ENCODE results near the gene CNPY3.
"Not testable (repeated sequence)": the region's sequence is repeated elsewhere in the genome, so short reads cannot be mapped to it uniquely, and the experiment has no call there.

The CNPY3 gene

DNA sequence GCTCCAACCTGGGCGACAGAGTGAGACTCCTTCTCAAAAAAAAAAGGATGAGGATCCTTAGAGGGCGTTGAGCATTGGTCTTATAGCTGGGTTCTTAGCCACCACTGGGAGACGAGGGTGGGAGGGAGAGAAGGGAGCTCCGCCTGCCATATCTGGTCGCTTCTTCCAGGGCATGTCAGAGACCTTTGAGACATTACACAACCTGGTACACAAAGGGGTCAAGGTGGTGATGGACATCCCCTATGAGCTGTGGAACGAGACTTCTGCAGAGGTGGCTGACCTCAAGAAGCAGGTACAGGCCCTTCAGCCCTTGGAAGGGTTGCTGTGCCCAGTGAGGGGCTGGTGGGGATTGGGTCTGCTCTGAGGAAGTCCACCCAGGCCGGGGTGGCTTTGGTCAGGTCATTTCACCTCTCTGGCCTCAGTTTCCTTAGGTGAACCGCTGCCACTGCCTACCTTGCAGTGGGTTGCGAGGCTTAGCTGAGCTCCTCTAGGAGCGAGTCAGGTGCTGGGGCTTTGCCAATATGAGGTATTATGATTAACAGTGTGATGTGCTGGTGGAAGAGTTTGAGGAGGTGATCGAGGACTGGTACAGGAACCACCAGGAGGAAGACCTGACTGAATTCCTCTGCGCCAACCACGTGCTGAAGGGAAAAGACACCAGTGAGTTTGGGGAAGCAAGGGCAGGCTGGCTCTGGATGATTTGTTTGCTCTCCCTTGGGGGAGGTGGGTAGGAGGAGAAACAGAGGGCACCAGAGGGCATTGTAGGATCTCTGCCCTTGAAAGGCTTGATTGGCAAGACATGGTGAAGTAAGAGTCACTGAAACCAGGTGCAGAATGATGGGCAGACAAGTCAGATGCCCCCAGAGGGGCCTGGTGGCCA, 8.5 kb downstream of the CNPY3 start:
- H3K9me3 ChIP-seq (ENCODE audit: control insufficient read depth, insufficient read depth, low read length), result no peaks in the 10 kb centered on the region
- no peaks in the 10 kb centered on the region for H3K27me3 ChIP-seq (ENCODE audit: control insufficient read depth, insufficient read depth, low read length)
- H3K4me1 ChIP-seq (ENCODE audit: control insufficient read depth, insufficient read depth, low read length), result no peaks in the 10 kb centered on the region
- H3K27ac ChIP-seq (ENCODE audit: low read length), result no peak overlapping the region
- no peak overlapping the region for H3K4me3 ChIP-seq (ENCODE audit: low read length)
- no peak for DNase-seq (ENCODE audit: low read depth, low spot score)
- H3K36me3 ChIP-seq (ENCODE audit: control insufficient read depth, insufficient read depth, low read length), result peaks cover 12% of the 10 kb centered on the region
- no CpG with 5 or more reads among the region's 13 CpGs for WGBS (ENCODE audit: insufficient coverage, insufficient read length)

DNA sequence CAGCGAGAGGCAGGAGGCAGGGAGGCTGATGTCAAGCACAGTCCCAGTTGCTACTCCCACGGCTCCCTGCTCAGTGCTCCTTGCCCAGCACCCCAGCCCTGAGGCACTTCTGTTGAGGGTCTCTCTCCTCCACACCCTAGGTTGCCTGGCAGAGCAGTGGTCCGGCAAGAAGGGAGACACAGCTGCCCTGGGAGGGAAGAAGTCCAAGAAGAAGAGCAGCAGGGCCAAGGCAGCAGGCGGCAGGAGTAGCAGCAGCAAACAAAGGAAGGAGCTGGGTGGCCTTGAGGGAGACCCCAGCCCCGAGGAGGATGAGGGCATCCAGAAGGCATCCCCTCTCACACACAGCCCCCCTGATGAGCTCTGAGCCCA, 9.1 kb downstream of the CNPY3 start:
- no peaks in the 10 kb centered on the region for H3K4me1 ChIP-seq (ENCODE audit: control insufficient read depth, insufficient read depth, low read length)
- DNase-seq (ENCODE audit: low read depth, low spot score), result no peak
- no peaks in the 10 kb centered on the region for H3K27me3 ChIP-seq (ENCODE audit: control insufficient read depth, insufficient read depth, low read length)
- no peak overlapping the region for H3K27ac ChIP-seq (ENCODE audit: low read length)
- peaks cover 12% of the 10 kb centered on the region for H3K36me3 ChIP-seq (ENCODE audit: control insufficient read depth, insufficient read depth, low read length)
- no peaks in the 10 kb centered on the region for H3K9me3 ChIP-seq (ENCODE audit: control insufficient read depth, insufficient read depth, low read length)
- WGBS (ENCODE audit: insufficient coverage, insufficient read length), result no CpG with 5 or more reads among the region's 5 CpGs
- H3K4me3 ChIP-seq (ENCODE audit: low read length), result no peak overlapping the region

DNA sequence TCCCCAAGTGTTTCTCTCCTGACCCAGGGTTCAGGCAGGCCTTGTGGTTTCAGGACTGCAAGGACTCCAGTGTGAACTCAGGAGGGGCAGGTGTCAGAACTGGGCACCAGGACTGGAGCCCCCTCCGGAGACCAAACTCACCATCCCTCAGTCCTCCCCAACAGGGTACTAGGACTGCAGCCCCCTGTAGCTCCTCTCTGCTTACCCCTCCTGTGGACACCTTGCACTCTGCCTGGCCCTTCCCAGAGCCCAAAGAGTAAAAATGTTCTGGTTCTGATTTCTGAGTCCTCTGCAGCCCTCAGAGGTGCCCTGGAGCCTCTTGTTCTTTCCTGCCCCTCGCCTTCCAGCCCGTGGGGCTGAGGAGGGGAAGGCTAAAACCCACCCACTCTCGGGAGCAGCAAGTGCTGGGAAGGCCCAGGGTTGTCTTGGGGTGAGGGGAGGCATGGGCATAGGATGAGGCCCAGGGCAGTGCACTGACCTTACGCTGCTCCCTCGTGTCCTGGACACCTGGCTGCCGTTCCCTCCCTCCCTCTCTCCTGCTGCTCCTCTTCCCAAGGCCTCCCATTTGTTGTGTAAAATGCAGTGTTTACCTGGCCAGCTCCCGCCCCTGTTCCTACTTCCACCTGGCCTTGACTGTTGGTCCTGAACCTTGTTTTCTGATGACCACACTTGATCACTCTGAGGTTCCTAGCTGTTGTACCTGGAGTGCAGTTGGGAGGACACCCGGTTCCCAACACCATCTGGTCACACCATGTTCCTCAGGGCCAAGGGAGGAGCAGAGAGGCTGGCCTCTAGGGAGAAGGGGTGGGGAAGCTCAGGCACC, 9.9 kb downstream of the CNPY3 start:
- H3K4me3 ChIP-seq (ENCODE audit: low read length), result no peak overlapping the region
- no peaks in the 10 kb centered on the region for H3K27me3 ChIP-seq (ENCODE audit: control insufficient read depth, insufficient read depth, low read length)
- H3K9me3 ChIP-seq (ENCODE audit: control insufficient read depth, insufficient read depth, low read length), result no peaks in the 10 kb centered on the region
- H3K36me3 ChIP-seq (ENCODE audit: control insufficient read depth, insufficient read depth, low read length), result peaks cover 14% of the 10 kb centered on the region
- no peak for DNase-seq (ENCODE audit: low read depth, low spot score)
- no peaks in the 10 kb centered on the region for H3K4me1 ChIP-seq (ENCODE audit: control insufficient read depth, insufficient read depth, low read length)
- H3K27ac ChIP-seq (ENCODE audit: low read length), result no peak overlapping the region
- no CpG with 5 or more reads among the region's 9 CpGs for WGBS (ENCODE audit: insufficient coverage, insufficient read length)

DNA sequence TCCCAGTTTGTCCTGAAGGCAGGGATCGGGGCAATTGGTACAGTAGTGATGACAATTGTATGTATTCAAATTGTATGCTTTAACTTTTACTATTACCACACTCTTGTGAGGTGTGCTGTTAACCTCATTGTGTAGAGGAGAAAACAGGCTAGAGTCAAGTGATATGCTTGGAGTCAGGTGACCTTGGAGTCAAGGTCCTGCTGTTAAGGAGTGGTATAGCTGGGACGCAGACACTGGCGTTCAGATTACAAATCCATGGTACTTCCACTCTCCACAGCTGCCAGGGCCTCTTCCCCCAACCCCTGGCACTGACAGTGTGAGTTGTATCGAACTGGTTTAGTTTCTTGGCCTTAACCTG, 10.5 kb downstream of the CNPY3 start:
- Histone ChIP-seq H3K36me3 (ENCODE audit: control insufficient read depth, insufficient read depth, low read length) (peaks cover 11% of the 10 kb centered on the region), H3K9me3 (ENCODE audit: control insufficient read depth, insufficient read depth, low read length) (no peaks in the 10 kb centered on the region), H3K4me1 (ENCODE audit: control insufficient read depth, insufficient read depth, low read length) (no peaks in the 10 kb centered on the region), H3K4me3 (ENCODE audit: low read length) (no peak overlapping the region), H3K27me3 (ENCODE audit: control insufficient read depth, insufficient read depth, low read length) (no peaks in the 10 kb centered on the region), H3K27ac (ENCODE audit: low read length) (no peak overlapping the region)
- no peak for DNase-seq (ENCODE audit: low read depth, low spot score)
- WGBS (ENCODE audit: insufficient coverage, insufficient read length), result no CpG with 5 or more reads among the region's 4 CpGs

DNA sequence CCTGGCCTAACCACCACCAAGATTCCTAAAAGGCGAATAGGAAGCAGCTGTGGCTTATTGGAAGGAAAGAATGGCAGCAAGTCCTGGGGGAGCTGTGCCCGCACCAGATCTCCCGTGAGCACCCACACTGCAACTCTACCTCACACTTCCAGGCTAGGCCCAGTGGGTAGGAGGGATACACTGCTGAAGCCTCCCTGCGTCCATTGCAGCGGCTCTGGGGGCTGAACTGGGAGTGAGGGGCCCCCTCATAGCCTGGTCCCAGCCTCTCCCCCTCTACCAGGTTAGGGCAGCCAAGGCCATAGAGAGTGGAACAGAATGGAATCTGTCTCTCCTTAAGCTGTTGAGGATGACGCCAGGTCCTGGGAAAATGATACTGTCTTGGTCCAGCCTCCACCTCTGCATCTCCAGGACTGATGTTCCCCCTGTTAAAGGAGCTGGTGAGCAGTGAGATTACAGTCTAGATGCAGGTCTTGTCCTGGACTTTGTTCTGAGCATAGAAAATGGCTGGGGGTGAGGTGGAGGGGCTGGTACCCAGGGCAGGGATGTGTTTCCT, 11.3 kb downstream of the CNPY3 start:
- peaks cover 8% of the 10 kb centered on the region for H3K36me3 ChIP-seq (ENCODE audit: control insufficient read depth, insufficient read depth, low read length)

DNA sequence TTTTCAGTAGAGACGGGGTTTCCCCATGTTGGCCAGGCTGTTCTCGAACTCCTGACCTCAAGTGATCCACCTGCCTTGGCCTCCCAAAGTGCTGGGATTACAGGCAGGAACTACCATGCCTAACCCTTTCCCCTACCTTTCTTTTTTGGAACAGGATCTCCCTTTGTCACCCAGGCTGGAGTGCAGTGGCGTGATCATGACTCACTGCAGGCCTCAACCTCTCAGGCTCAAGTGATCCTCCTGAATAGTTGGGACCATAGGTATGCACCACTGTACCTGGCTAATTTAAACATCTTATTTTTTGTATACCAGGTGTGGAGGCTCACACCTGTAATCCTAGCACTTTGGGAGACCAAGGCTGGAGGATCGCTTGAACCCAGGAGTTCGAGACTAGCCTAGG, 12.1 kb downstream of the CNPY3 start:
- H3K4me3 ChIP-seq (ENCODE audit: low read length); H3K4me1 ChIP-seq (ENCODE audit: control insufficient read depth, insufficient read depth, low read length); H3K36me3 ChIP-seq (ENCODE audit: control insufficient read depth, insufficient read depth, low read length); H3K27me3 ChIP-seq (ENCODE audit: control insufficient read depth, insufficient read depth, low read length); H3K9me3 ChIP-seq (ENCODE audit: control insufficient read depth, insufficient read depth, low read length); DNase-seq (ENCODE audit: low read depth, low spot score); H3K27ac ChIP-seq (ENCODE audit: low read length): not testable (repeated sequence)
- WGBS (ENCODE audit: insufficient coverage, insufficient read length), result no CpG with 5 or more reads among the region's 5 CpGs

More for the DNA sequence above, 11.3 kb downstream of the CNPY3 start:
- no peak for DNase-seq (ENCODE audit: low read depth, low spot score)
- WGBS (ENCODE audit: insufficient coverage, insufficient read length), result no CpG with 5 or more reads among the region's 6 CpGs
- Histone ChIP-seq H3K4me1 (ENCODE audit: control insufficient read depth, insufficient read depth, low read length) (no peaks in the 10 kb centered on the region), H3K4me3 (ENCODE audit: low read length) (no peak overlapping the region), H3K27me3 (ENCODE audit: control insufficient read depth, insufficient read depth, low read length) (no peaks in the 10 kb centered on the region), H3K9me3 (ENCODE audit: control insufficient read depth, insufficient read depth, low read length) (no peaks in the 10 kb centered on the region), H3K27ac (ENCODE audit: low read length) (no peak overlapping the region)

DNA sequence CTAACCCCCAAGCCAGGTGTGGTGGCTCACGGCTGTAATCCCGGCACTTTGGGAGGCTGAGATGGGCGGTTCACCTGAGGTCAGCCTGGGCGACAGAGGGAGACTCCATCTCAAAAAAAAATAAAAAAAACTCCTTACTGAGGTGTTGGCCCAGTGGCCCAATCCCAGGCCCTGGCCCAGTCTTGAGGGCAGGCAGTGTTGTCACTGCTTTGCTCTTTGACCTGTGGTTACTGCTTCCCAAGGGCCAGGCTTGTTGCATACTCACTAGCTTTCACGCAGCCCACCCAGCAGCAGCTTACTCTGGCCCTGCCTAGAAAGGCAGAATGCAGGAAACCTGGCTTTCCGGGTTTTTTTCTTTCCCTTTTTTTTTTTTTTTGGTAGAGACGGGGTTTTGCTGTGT, 13.2 kb downstream of the CNPY3 start:
- H3K27ac ChIP-seq (ENCODE audit: low read length), result no peak overlapping the region
- H3K4me1 ChIP-seq (ENCODE audit: control insufficient read depth, insufficient read depth, low read length), result no peaks in the 10 kb centered on the region
- H3K9me3 ChIP-seq (ENCODE audit: control insufficient read depth, insufficient read depth, low read length), result no peaks in the 10 kb centered on the region
- H3K27me3 ChIP-seq (ENCODE audit: control insufficient read depth, insufficient read depth, low read length), result no peaks in the 10 kb centered on the region
- no CpG with 5 or more reads among the region's 7 CpGs for WGBS (ENCODE audit: insufficient coverage, insufficient read length)
- peaks cover 6% of the 10 kb centered on the region for H3K36me3 ChIP-seq (ENCODE audit: control insufficient read depth, insufficient read depth, low read length)
- DNase-seq (ENCODE audit: low read depth, low spot score), result no peak
- no peak overlapping the region for H3K4me3 ChIP-seq (ENCODE audit: low read length)

DNA sequence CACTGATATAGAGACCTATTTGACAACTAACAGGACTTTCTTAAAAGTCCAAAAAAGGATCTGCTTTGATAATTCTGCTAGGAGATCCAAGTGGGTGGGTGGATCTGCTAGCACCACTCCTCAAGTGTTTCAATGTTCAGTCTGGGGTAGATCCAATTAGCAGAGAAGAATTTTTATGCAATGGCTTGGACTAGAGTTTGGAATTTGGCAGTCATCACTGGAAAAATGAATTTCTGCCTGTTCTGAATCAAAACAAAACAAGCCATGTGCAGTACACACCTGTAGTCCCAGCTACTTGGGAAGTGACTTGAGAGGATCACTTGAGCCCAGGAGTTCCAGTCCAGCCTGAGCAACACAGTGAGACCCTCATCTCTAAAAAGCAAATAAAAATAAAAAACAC, 18.7 kb downstream of the CNPY3 start:
- Histone ChIP-seq H3K4me3 (ENCODE audit: low read length) (no peak overlapping the region), H3K9me3 (ENCODE audit: control insufficient read depth, insufficient read depth, low read length) (no peaks in the 10 kb centered on the region), H3K27me3 (ENCODE audit: control insufficient read depth, insufficient read depth, low read length) (no peaks in the 10 kb centered on the region), H3K4me1 (ENCODE audit: control insufficient read depth, insufficient read depth, low read length) (no peaks in the 10 kb centered on the region), H3K27ac (ENCODE audit: low read length) (no peak overlapping the region), H3K36me3 (ENCODE audit: control insufficient read depth, insufficient read depth, low read length) (0 out of 2 replicates have a peak, but pooled peaks cover 2% of the 10 kb centered on the region)
- no peak for DNase-seq (ENCODE audit: low read depth, low spot score)

DNA sequence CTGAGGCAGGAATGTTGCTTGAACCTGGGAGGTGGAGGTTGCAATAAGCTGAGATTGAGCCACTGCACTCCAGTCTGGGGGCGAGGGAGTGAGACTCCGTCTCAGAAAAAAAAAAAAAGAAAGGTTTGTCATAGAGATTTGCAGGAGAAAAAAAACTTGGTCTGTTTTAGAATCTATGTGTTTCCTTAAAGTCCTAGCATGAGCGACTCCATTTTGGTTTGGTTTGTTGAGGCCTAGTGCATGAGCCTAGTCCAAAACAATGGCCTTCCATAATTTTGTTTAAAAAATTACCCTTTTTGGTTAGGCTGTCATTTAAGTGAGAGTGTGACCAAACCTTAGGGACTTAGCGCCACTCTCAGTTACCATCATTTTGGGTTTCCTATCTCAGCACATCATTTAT, 23.1 kb downstream of the CNPY3 start:
- Histone ChIP-seq H3K27ac (ENCODE audit: low read length) (no peak overlapping the region), H3K9me3 (ENCODE audit: control insufficient read depth, insufficient read depth, low read length) (no peaks in the 10 kb centered on the region), H3K4me3 (ENCODE audit: low read length) (no peak overlapping the region), H3K36me3 (ENCODE audit: control insufficient read depth, insufficient read depth, low read length) (no peaks in the 10 kb centered on the region), H3K27me3 (ENCODE audit: control insufficient read depth, insufficient read depth, low read length) (no peaks in the 10 kb centered on the region), H3K4me1 (ENCODE audit: control insufficient read depth, insufficient read depth, low read length) (no peaks in the 10 kb centered on the region)
- DNase-seq (ENCODE audit: low read depth, low spot score), result no peak
- WGBS (ENCODE audit: insufficient coverage, insufficient read length), result no CpG with 5 or more reads among the region's 4 CpGs

DNA sequence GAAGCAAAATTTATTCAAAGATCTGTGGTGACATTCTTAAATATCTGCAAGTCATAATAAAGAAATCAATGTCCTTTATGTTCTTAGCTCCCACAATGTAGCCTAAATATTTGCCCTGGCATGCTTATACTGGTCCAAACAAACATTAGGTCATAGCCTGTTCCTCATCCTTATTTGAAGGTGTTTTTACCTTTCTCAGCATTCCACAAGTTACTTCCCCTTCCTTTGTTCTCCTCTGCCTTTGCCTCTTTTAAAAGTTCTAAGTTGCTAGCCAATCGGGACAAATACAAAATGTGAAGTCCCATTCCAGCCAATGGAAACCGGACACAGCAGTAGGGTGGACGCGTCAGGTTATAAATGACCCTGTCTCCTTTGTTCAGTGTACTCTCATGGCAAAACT, 25.1 kb downstream of the CNPY3 start:
- no CpG with 5 or more reads among the region's 4 CpGs for WGBS (ENCODE audit: insufficient coverage, insufficient read length)
- DNase-seq (ENCODE audit: low read depth, low spot score); H3K27ac ChIP-seq (ENCODE audit: low read length); H3K4me3 ChIP-seq (ENCODE audit: low read length); H3K9me3 ChIP-seq (ENCODE audit: control insufficient read depth, insufficient read depth, low read length); H3K27me3 ChIP-seq (ENCODE audit: control insufficient read depth, insufficient read depth, low read length); H3K36me3 ChIP-seq (ENCODE audit: control insufficient read depth, insufficient read depth, low read length); H3K4me1 ChIP-seq (ENCODE audit: control insufficient read depth, insufficient read depth, low read length): not testable (repeated sequence)
